Liver (tissue), 9 donors: ENCODE measurements around the gene TJP2. TPM values are rescaled to one million over a fixed set of nuclear protein-coding genes. Genes with fewer than 3 reads are reported as not detected.

Source experiments
- DNase-seq: peaks from one replicate; pipeline ENCODE4 v3.0.0-alpha.2; 2017; ENCODE audit warnings: low spot score
- H3K27ac ChIP-seq, 2 donors: one replicate each; pipeline ENCODE4 v1.7.0; 2013; ENCODE audit warnings: inconsistent platforms in 2 of 2, low read length in 2 of 2, control low read depth in 1 of 2, low read depth in 1 of 2, mild to moderate bottlenecking in 1 of 2
- H3K27me3 ChIP-seq, 4 donors: one replicate each; pipeline versions ENCODE4 v1.6.1 to v1.7.0; 2013; ENCODE audit warnings: low read length in 3 of 4, inconsistent platforms in 1 of 4, mild to moderate bottlenecking in 1 of 4, moderate library complexity in 1 of 4; ENCODE audit not compliant: control insufficient read depth in 4 of 4, insufficient read depth in 4 of 4
- H3K36me3 ChIP-seq, 4 donors: one replicate each; pipeline versions ENCODE4 v1.6.1 to v1.7.0; 2013; ENCODE audit warnings: low read length in 3 of 4, mild to moderate bottlenecking in 3 of 4, low read depth in 1 of 4, moderate library complexity in 1 of 4; ENCODE audit not compliant: control insufficient read depth in 4 of 4, insufficient read depth in 3 of 4
- H3K4me1 ChIP-seq, 4 donors: one replicate each; pipeline versions ENCODE4 v1.6.1 to v1.7.0; 2013; ENCODE audit warnings: low read length in 3 of 4, mild to moderate bottlenecking in 3 of 4, moderate library complexity in 1 of 4; ENCODE audit not compliant: control insufficient read depth in 4 of 4, insufficient read depth in 4 of 4
- H3K4me3 ChIP-seq, 3 donors: one replicate each; pipeline versions ENCODE4 v1.6.1 to v1.7.0; 2013; ENCODE audit warnings: low read length in 3 of 3, control low read depth in 1 of 3, low read depth in 1 of 3, mild to moderate bottlenecking in 1 of 3
- H3K9ac ChIP-seq, 2 donors: one replicate each; pipeline ENCODE4 v1.7.0; 2013; ENCODE audit warnings: low read length in 2 of 2, mild to moderate bottlenecking in 2 of 2, moderate library complexity in 2 of 2, control low read depth in 1 of 2, low read depth in 1 of 2
- H3K9me3 ChIP-seq, 4 donors: one replicate each; pipeline versions ENCODE4 v1.6.1 to v1.7.0; 2013; ENCODE audit warnings: low read length in 3 of 4; ENCODE audit not compliant: control insufficient read depth in 4 of 4
- CTCF ChIP-seq: fragments of 150-350 bp; IDR thresholded peaks from 2 replicates; pipeline ENCODE4 v1.5.1; 2017; ENCODE audit warnings: improper control_type of control experiment, low read depth, low read length; ENCODE audit not compliant: missing input control
- EGR1 ChIP-seq, 2 donors: IDR thresholded peaks; 2 replicates each; pipeline ENCODE4 v1.6.1; 2016 to 2018; ENCODE audit warnings: antibody characterized with exemption in 2 of 2, low read depth in 2 of 2
- FOXA1 ChIP-seq: IDR thresholded peaks from 2 replicates; pipeline ENCODE4 v1.6.1; 2016; ENCODE audit warnings: antibody characterized with exemption
- FOXA2 ChIP-seq: IDR thresholded peaks from 2 replicates; pipeline ENCODE4 v1.6.1; 2016; ENCODE audit warnings: antibody characterized with exemption
- GABPA ChIP-seq, 2 donors: IDR thresholded peaks in 1 of 2; conservative IDR thresholded peaks in 1 of 2; 2 replicates each; pipeline ENCODE4 v1.6.1; 2016; ENCODE audit warnings: antibody characterized with exemption in 2 of 2, mild to moderate bottlenecking in 1 of 2, moderate library complexity in 1 of 2
- HNF4A ChIP-seq, 2 donors: conservative IDR thresholded peaks; 2 replicates each; pipeline ENCODE4 v1.6.1; 2016; ENCODE audit warnings: antibody characterized with exemption in 2 of 2, mild to moderate bottlenecking in 2 of 2
- HNF4G ChIP-seq: IDR thresholded peaks from 2 replicates; pipeline ENCODE4 v1.6.1; 2016; ENCODE audit warnings: antibody characterized with exemption
- JUND ChIP-seq, 2 donors: IDR thresholded peaks; 2 replicates each; pipeline ENCODE4 v1.6.1; 2016; ENCODE audit warnings: antibody characterized with exemption in 2 of 2
- MAX ChIP-seq: IDR thresholded peaks from 2 replicates; pipeline ENCODE4 v1.6.1; 2016; ENCODE audit warnings: antibody characterized with exemption
- NR2F2 ChIP-seq: IDR thresholded peaks from 2 replicates; pipeline ENCODE4 v1.6.1; 2016; ENCODE audit warnings: antibody characterized with exemption
- RAD21 ChIP-seq, 2 donors: IDR thresholded peaks; 2 replicates each; pipeline ENCODE4 v1.6.1; 2016; ENCODE audit warnings: antibody characterized with exemption in 2 of 2, mild to moderate bottlenecking in 2 of 2
- RXRA ChIP-seq, 2 donors: IDR thresholded peaks; 2 replicates each; pipeline ENCODE4 v1.6.1; 2017 to 2018; ENCODE audit warnings: antibody characterized with exemption in 2 of 2, mild to moderate bottlenecking in 1 of 2
- SP1 ChIP-seq: IDR thresholded peaks from 2 replicates; pipeline ENCODE4 v1.6.1; 2018; ENCODE audit warnings: antibody characterized with exemption, mild to moderate bottlenecking
- TAF1 ChIP-seq: conservative IDR thresholded peaks from 2 replicates; pipeline ENCODE4 v1.6.1; 2016; ENCODE audit warnings: antibody characterized with exemption, mild to moderate bottlenecking
- YY1 ChIP-seq: IDR thresholded peaks from 2 replicates; pipeline ENCODE4 v1.6.1; 2016; ENCODE audit warnings: antibody characterized with exemption, mild to moderate bottlenecking
- WGBS: extraction: QIAGEN DNeasy Blood & Tissue Kit; methylation state at CpG from one replicate; pipeline ENCODE4 v1.1.7; 2013; 5-methylcytosine and 5-hydroxymethylcytosine counted together
- polyA plus RNA-seq, 2 donors: library from polyadenylated mRNA; stranded (reverse) in 1 of 2; unstranded in 1 of 2; fragments of 200-250 nt in 1 of 2; fragments of >200 nt in 1 of 2; fragmentation: Nextera tagmentation in 1 of 2; extraction: Ambion mirVana in 1 of 2; gene quantifications; one replicate each; pipeline versions ENCODE4 v1.2.1 to v1.2.3, GENCODE V29; 2013 to 2015
- total RNA-seq, 2 donors: library from RNA; depleted of rRNA; stranded (reverse); fragments of >200 nt; gene quantifications; one replicate each; pipeline ENCODE4 v1.2.3, GENCODE V29; 2014
- TF ChIP-seq, protein P1 (sequence below): IDR thresholded peaks from 2 replicates; pipeline ENCODE4 v1.6.1; 2016; ENCODE audit warnings: antibody characterized with exemption
- TF ChIP-seq, protein P2 (sequence below): IDR thresholded peaks from 2 replicates; pipeline ENCODE4 v1.6.1; 2016; ENCODE audit warnings: antibody characterized with exemption, mild to moderate bottlenecking
- TF ChIP-seq, protein P3 (sequence below): IDR thresholded peaks from 2 replicates; pipeline ENCODE4 v1.6.1; 2016; ENCODE audit warnings: antibody characterized with exemption
- donor health status: healthy.
- donor health status: healthy.
- donor health status: healthy.
- donor health status: healthy.
- donor health status: healthy.

TJP2 gene
- total and polyA plus RNA-seq, 4 donors = 23.2 to 74.0 (median 32.6) TPM

DNA sequence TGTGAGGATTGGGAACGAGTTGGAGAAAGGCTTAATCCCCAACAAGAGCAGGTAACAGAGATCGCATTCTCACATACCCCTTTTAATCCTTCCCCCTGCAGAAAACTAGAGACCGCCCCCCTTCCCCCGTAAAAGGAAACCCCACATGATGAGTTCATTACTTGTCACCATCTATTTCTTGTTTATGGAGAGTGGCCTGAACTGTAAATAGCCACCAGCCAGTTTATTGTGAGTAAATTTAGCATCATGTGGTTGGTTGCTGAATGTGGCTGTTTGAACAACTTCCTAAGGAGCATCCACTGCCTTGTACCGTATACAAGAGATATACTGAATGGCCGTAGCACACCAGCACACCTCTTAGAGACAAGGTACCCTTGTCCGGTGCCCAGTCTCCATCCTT is 62.1 kb downstream of the TJP2 start:
- Histone ChIP-seq H3K9me3 (no peaks in the 10 kb centered on the region), H3K4me1 (no peaks in the 10 kb centered on the region), H3K36me3 (peaks cover 14 to 89% (median 70%) of the 10 kb centered on the region in 4 donors), H3K4me3 (no peak overlapping the region), H3K27me3 (no peaks in the 10 kb centered on the region), H3K27ac (no peak overlapping the region), H3K9ac (no peak overlapping the region)
- TF ChIP-seq RXRA (IDR thresholded peaks at IDR 0.05) (no peak), SP1 (no peak), HNF4A (conservative IDR thresholded peaks at IDR 0.05) (no peak), HNF4G (no peak), GABPA (IDR thresholded peaks at IDR 0.05 in 1 of 2, conservative IDR thresholded peaks at IDR 0.05 in 1 of 2) (no peak), FOXA1 (no peak), CTCF (no peak), EGR1 (IDR thresholded peaks at IDR 0.05; ENCODE audit: low read depth in 2 of 2) (no peak)
- TF ChIP-seq, protein P1, sequence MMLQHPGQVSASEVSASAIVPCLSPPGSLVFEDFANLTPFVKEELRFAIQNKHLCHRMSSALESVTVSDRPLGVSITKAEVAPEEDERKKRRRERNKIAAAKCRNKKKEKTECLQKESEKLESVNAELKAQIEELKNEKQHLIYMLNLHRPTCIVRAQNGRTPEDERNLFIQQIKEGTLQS = no peak
- TF ChIP-seq, protein P2, sequence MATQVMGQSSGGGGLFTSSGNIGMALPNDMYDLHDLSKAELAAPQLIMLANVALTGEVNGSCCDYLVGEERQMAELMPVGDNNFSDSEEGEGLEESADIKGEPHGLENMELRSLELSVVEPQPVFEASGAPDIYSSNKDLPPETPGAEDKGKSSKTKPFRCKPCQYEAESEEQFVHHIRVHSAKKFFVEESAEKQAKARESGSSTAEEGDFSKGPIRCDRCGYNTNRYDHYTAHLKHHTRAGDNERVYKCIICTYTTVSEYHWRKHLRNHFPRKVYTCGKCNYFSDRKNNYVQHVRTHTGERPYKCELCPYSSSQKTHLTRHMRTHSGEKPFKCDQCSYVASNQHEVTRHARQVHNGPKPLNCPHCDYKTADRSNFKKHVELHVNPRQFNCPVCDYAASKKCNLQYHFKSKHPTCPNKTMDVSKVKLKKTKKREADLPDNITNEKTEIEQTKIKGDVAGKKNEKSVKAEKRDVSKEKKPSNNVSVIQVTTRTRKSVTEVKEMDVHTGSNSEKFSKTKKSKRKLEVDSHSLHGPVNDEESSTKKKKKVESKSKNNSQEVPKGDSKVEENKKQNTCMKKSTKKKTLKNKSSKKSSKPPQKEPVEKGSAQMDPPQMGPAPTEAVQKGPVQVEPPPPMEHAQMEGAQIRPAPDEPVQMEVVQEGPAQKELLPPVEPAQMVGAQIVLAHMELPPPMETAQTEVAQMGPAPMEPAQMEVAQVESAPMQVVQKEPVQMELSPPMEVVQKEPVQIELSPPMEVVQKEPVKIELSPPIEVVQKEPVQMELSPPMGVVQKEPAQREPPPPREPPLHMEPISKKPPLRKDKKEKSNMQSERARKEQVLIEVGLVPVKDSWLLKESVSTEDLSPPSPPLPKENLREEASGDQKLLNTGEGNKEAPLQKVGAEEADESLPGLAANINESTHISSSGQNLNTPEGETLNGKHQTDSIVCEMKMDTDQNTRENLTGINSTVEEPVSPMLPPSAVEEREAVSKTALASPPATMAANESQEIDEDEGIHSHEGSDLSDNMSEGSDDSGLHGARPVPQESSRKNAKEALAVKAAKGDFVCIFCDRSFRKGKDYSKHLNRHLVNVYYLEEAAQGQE = no peak
- DNase-seq = no peak
- WGBS = 76% methylated on average over 7 of the region's 7 CpGs

- no peak for DNase-seq
- no peaks in the 10 kb centered on the region for H3K4me1 ChIP-seq
- no peaks in the 10 kb centered on the region for H3K9me3 ChIP-seq
- H3K9ac ChIP-seq = no peak overlapping the region
- H3K4me3 ChIP-seq = no peak overlapping the region
- peaks cover 13 to 89% (median 64%) of the 10 kb centered on the region in 4 donors for H3K36me3 ChIP-seq
- H3K27me3 ChIP-seq = no peaks in the 10 kb centered on the region
- H3K27ac ChIP-seq = no peak overlapping the region
- WGBS = 95% methylated on average over 4 of the region's 4 CpGs
- TF ChIP-seq FOXA1 = no peak
- no peak for TF ChIP-seq FOXA2
- no peak for TF ChIP-seq CTCF
- no peak for TF ChIP-seq NR2F2
- no peak for TF ChIP-seq RAD21 (IDR thresholded peaks at IDR 0.05)
- no peak for TF ChIP-seq HNF4G
- no peak for TF ChIP-seq EGR1 (IDR thresholded peaks at IDR 0.05; ENCODE audit: low read depth in 2 of 2)
- no peak for TF ChIP-seq TAF1
- TF ChIP-seq GABPA (IDR thresholded peaks at IDR 0.05 in 1 of 2, conservative IDR thresholded peaks at IDR 0.05 in 1 of 2) = no peak
- TF ChIP-seq, protein P2 = no peak
- no peak for TF ChIP-seq YY1
- TF ChIP-seq JUND (IDR thresholded peaks at IDR 0.05) = no peak
- TF ChIP-seq HNF4A (conservative IDR thresholded peaks at IDR 0.05) = no peak
- TF ChIP-seq MAX = no peak
- TF ChIP-seq, protein P3, sequence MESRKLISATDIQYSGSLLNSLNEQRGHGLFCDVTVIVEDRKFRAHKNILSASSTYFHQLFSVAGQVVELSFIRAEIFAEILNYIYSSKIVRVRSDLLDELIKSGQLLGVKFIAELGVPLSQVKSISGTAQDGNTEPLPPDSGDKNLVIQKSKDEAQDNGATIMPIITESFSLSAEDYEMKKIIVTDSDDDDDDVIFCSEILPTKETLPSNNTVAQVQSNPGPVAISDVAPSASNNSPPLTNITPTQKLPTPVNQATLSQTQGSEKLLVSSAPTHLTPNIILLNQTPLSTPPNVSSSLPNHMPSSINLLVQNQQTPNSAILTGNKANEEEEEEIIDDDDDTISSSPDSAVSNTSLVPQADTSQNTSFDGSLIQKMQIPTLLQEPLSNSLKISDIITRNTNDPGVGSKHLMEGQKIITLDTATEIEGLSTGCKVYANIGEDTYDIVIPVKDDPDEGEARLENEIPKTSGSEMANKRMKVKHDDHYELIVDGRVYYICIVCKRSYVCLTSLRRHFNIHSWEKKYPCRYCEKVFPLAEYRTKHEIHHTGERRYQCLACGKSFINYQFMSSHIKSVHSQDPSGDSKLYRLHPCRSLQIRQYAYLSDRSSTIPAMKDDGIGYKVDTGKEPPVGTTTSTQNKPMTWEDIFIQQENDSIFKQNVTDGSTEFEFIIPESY = no peak
- TF ChIP-seq SP1 = no peak
Observed at GRCh38 chr9:69237702-69238295, 63.7 kb downstream of the TJP2 start.
